ENCODE results near the gene GALNT18.

The GALNT18 gene

GRCh38 chr11:11491589-11491988 is 130.2 kb downstream of the GALNT18 start:
- no peak for DNase-seq

- no peak for DNase-seq
Observed at GRCh38 chr11:11491014-11491413, 130.8 kb downstream of the GALNT18 start.

GRCh38 chr11:11486423-11486822 is 135.4 kb downstream of the GALNT18 start:
- DNase-seq: no peak

- DNase-seq: no peak
Observed at GRCh38 chr11:11486002-11486401, 135.8 kb downstream of the GALNT18 start.

GRCh38 chr11:11483627-11484026 is 138.2 kb downstream of the GALNT18 start:
- no peak for DNase-seq

- no peak for DNase-seq
Observed at GRCh38 chr11:11482730-11483129, 139.1 kb downstream of the GALNT18 start.

- no peak for DNase-seq
Observed at GRCh38 chr11:11481371-11481770, 140.4 kb downstream of the GALNT18 start.

- no peak for DNase-seq
Observed at GRCh38 chr11:11480971-11481370, 140.8 kb downstream of the GALNT18 start.

- DNase-seq: no peak
Observed at GRCh38 chr11:11478687-11479086, 143.1 kb downstream of the GALNT18 start.

- DNase-seq: no peak
Observed at GRCh38 chr11:11477695-11478420, 143.9 kb downstream of the GALNT18 start.

GRCh38 chr11:11476971-11477645 is 144.7 kb downstream of the GALNT18 start:
- no peak for DNase-seq

GRCh38 chr11:11476499-11476898 is 145.3 kb downstream of the GALNT18 start:
- no peak for DNase-seq

- DNase-seq: no peak
Observed at GRCh38 chr11:11472106-11472505, 149.7 kb downstream of the GALNT18 start.

GRCh38 chr11:11471201-11471600 is 150.6 kb downstream of the GALNT18 start:
- DNase-seq: no peak

GRCh38 chr11:11468954-11469353 is 152.9 kb downstream of the GALNT18 start:
- no peak for DNase-seq

GRCh38 chr11:11467312-11467711 is 154.5 kb downstream of the GALNT18 start:
- no peak for DNase-seq

GRCh38 chr11:11464555-11464954 is 157.2 kb downstream of the GALNT18 start:
- no peak for DNase-seq

GRCh38 chr11:11463405-11463804 is 158.4 kb downstream of the GALNT18 start:
- DNase-seq: no peak

- no peak for DNase-seq
Observed at GRCh38 chr11:11461473-11461872, 160.3 kb downstream of the GALNT18 start.

- DNase-seq: no peak
Observed at GRCh38 chr11:11459578-11459977, 162.2 kb downstream of the GALNT18 start.

- no peak for DNase-seq
Observed at GRCh38 chr11:11458485-11458884, 163.3 kb downstream of the GALNT18 start.

- DNase-seq: no peak
Observed at GRCh38 chr11:11458001-11458400, 163.8 kb downstream of the GALNT18 start.

GRCh38 chr11:11456866-11457265 is 164.9 kb downstream of the GALNT18 start:
- DNase-seq: no peak

- DNase-seq: no peak
Observed at GRCh38 chr11:11454671-11455223, 167.1 kb downstream of the GALNT18 start.
